Measurements from ENCODE around the gene AKTIP. TPM values are rescaled to one million over a fixed set of nuclear protein-coding genes. Genes with fewer than 3 reads are reported as not detected.

AKTIP gene
- total and polyA plus RNA-seq, 4 experiments from 2014 or later, result 61.2 to 103 (median 86.3) TPM

DNA sequence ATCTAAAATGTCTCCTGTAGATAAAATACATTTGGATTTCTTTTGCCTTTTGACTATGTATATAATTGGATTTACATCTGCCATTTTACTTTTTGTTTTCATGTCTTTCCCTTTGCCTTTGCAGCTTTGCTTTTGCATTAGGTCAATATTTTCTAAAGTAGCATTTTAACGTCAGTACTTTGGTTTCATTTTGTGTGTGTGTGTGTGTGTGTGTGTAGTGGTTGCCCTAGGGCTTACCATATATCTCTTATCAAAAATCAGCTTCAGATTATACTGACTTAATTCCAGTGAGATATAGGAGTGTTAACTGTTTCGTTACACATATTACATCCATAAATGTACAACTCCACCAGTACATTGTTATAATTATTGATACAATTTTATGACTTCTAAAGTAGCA, 26.1 kb downstream of the AKTIP start:
- H3K4me3 ChIP-seq (ENCODE audit: low read length in 2 of 2), result no peak overlapping the region
- CTCF ChIA-PET (ENCODE audit: partially characterized antibody), result no interaction called here
- H3K4me1 Mint-ChIP-seq, result peaks cover 30 to 66% (median 48%) of the 10 kb centered on the region in 4 donors

DNA sequence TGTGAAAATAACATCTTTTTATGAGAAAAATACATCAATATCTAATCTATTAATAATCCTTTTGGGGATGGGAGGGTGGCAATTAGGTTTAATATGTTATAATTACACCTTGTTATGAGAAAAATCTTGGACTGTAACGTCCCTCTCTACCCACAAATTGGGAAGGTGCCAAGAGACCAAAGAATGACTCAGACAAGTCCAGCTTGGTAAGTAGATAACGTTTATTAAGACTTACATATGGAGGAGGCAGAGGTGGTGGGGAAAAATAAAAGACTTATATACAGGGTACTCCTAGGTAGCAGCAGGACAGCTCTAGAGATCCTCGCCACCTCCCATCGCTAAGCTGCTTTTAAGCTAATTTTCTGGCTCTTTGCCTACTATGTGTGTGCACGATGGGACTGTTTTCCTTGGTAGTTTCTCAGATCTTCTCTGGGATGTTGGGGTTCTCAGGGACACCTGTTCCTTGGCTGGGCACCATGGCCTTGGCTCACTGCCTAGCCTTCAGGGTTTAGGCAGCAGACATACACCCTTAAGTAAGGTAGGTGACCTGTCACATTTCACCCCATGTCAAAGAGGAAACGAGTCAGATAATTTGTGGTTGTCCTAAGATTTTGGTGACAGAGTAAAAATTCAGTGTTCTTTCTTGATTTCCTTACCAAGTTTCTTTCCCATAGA, 37.3 kb downstream of the AKTIP start:
- intact Hi-C loops (cut with micrococcal nuclease), result no loop called here
- H3K27me3 ChIP-seq (ENCODE audit: insufficient read depth, low read length), result no peaks in the 10 kb centered on the region
- H3K4me3 ChIP-seq (ENCODE audit: low read length in 2 of 2), result no peak overlapping the region
- peaks cover 66 to 67% of the 10 kb centered on the region in 2 donors for H3K36me3 Mint-ChIP-seq
- H3K4me1 ChIP-seq (ENCODE audit: insufficient read depth, low read length), result peaks cover 57% of the 10 kb centered on the region
- no peak overlapping the region for H3K27ac ChIP-seq (ENCODE audit: low read depth, low read length)
- no peaks in the 10 kb centered on the region for H3K9me3 Mint-ChIP-seq
- H3K4me1 Mint-ChIP-seq, result peaks cover 27 to 62% (median 36%) of the 10 kb centered on the region in 4 donors
- H3K4me3 Mint-ChIP-seq, result peak overlapping the region in 6 of 8 donors; percentile 8 to 74 (median 30)
- CTCF ChIA-PET (ENCODE audit: partially characterized antibody), result no interaction called here
- peak overlapping the region in 6 of 7 donors; percentile 75 to 82 (median 80) for H3K27ac Mint-ChIP-seq
- POLR2A ChIA-PET (ENCODE audit: partially characterized antibody), result interaction anchor here (1.0 to 3.8 kb wide), 7 partner anchors 9 to 38 kb away, joined by 3 to 23 read pairs (median 4); partner anchors contain the start of genes AKTIP and RBL2
- no peak for DNase-seq
- no peaks in the 10 kb centered on the region for H3K9me3 ChIP-seq (ENCODE audit: control insufficient read depth in 1 of 2, low read length in 2 of 2)
- no peaks in the 10 kb centered on the region for H3K27me3 Mint-ChIP-seq
- peaks cover 64% of the 10 kb centered on the region for H3K36me3 ChIP-seq (ENCODE audit: insufficient read depth, low read length)

More for the DNA sequence above, 26.1 kb downstream of the AKTIP start:
- H3K9me3 Mint-ChIP-seq, result peaks cover 0 to 3% (median 0%) of the 10 kb centered on the region in 8 donors
- peak overlapping the region in 6 of 8 donors; percentile 1 to 70 (median 38) for H3K4me3 Mint-ChIP-seq
- intact Hi-C loops (cut with micrococcal nuclease), result no loop called here
- H3K27ac ChIP-seq (ENCODE audit: low read depth, low read length), result no peak overlapping the region
- no peaks in the 10 kb centered on the region for H3K9me3 ChIP-seq (ENCODE audit: control insufficient read depth in 1 of 2, low read length in 2 of 2)
- peaks cover 84 to 89% of the 10 kb centered on the region in 2 donors for H3K36me3 Mint-ChIP-seq
- POLR2A ChIA-PET (ENCODE audit: partially characterized antibody), result interaction anchor here (1.5 to 2.1 kb wide), 5 partner anchors 10 to 42 kb away, joined by 3 to 10 read pairs (median 5); partner anchors contain the start of genes AKTIP and RBL2
- peaks cover 31% of the 10 kb centered on the region for H3K4me1 ChIP-seq (ENCODE audit: insufficient read depth, low read length)
- H3K27me3 ChIP-seq (ENCODE audit: insufficient read depth, low read length), result no peaks in the 10 kb centered on the region
- H3K27ac Mint-ChIP-seq, result peak overlapping the region in 6 of 7 donors; percentile 1 to 83 (median 54)
- H3K36me3 ChIP-seq (ENCODE audit: insufficient read depth, low read length), result peaks cover 47% of the 10 kb centered on the region
- no peaks in the 10 kb centered on the region for H3K27me3 Mint-ChIP-seq
- DNase-seq, result peak in 1 of 5 donors; percentile 9

DNA sequence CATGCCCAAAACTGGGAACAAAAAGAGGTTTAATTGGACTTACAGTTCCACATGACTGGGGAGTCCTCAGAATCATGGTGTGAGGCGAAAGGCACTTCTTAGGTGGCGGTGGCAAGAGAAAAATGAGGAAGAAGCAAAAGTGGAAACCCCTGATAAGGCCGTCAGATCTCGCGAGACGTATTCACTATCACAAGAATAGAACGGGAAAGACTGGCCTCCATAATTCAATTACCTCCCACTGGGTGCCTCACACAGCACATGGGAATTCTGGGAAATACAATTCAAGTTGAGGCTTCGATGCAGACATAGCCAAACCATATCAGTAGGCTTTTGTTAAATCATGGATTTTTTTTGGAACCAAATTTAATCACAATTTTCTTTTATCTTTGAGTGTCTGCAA, 44.4 kb downstream of the AKTIP start:
- Mint-ChIP-seq H3K36me3 (peaks cover 69 to 78% of the 10 kb centered on the region in 2 donors), H3K9me3 (peaks cover 0 to 5% (median 0%) of the 10 kb centered on the region in 8 donors), H3K4me1 (peaks cover 60 to 92% (median 78%) of the 10 kb centered on the region in 4 donors), H3K27me3 (no peaks in the 10 kb centered on the region), H3K27ac (peak overlapping the region; percentile 81 to 99 (median 94)), H3K4me3 (peak overlapping the region; percentile 10 to 95 (median 83))
- peaks cover 37% of the 10 kb centered on the region for H3K36me3 ChIP-seq (ENCODE audit: insufficient read depth, low read length)
- no peak for DNase-seq
- H3K27me3 ChIP-seq (ENCODE audit: insufficient read depth, low read length), result no peaks in the 10 kb centered on the region
- ChIA-PET POLR2A (ENCODE audit: partially characterized antibody) (interaction anchor here (0.7 to 18.6 kb wide), 11 partner anchors 10 to 86 kb away, joined by 3 to 364 read pairs (median 7); partner anchors contain the start of genes AKTIP and RBL2), CTCF (ENCODE audit: partially characterized antibody) (interaction anchor here (0.7 to 3.8 kb wide), 6 partner anchors 12 to 238 kb away, joined by 3 to 57 read pairs (median 13); partner anchors contain the start of genes AKTIP and RBL2)
- no peaks in the 10 kb centered on the region for H3K9me3 ChIP-seq (ENCODE audit: control insufficient read depth in 1 of 2, low read length in 2 of 2)
- peak overlapping the region; percentile 10 for H3K27ac ChIP-seq (ENCODE audit: low read depth, low read length)
- H3K4me1 ChIP-seq (ENCODE audit: insufficient read depth, low read length), result peaks cover 92% of the 10 kb centered on the region
- no peak overlapping the region for H3K4me3 ChIP-seq (ENCODE audit: low read length in 2 of 2)
- intact Hi-C loops (cut with micrococcal nuclease), result loop anchor here (5.0 kb wide), 1 partner anchor 156 kb away; no protein-coding TSS in a partner anchor

DNA sequence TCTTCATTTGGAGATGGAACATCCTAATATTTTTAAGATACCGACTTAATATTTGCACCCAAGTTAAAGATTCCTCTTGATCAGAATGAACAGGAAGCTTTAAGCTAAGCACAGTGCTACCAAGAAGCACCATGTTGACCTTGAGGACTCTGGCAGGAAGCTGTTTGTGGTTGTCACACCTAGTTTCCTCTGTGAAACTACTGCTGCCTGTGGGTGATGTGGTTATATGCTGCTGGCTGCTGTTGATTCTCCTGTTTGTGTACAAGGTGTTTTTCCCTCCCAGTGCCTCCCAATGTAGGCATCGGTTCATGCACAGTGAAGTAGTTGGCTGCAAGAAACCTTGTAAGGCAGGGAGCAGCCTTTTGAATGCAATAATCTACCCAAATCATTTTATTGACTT, 45.3 kb downstream of the AKTIP start:
- H3K4me1 ChIP-seq (ENCODE audit: insufficient read depth, low read length), result peaks cover 92% of the 10 kb centered on the region
- Mint-ChIP-seq H3K4me3 (peak overlapping the region; percentile 78 to 95 (median 88)), H3K36me3 (peaks cover 68 to 73% of the 10 kb centered on the region in 2 donors), H3K9me3 (peaks cover 0 to 5% (median 0%) of the 10 kb centered on the region in 8 donors), H3K27me3 (no peaks in the 10 kb centered on the region), H3K4me1 (peaks cover 61 to 96% (median 80%) of the 10 kb centered on the region in 4 donors), H3K27ac (peak overlapping the region; percentile 88 to 99 (median 94))
- ChIA-PET CTCF (ENCODE audit: partially characterized antibody) (interaction anchor here (0.9 to 3.8 kb wide), 13 partner anchors 11 to 61 kb away, joined by 3 to 57 read pairs (median 4); partner anchors contain the start of genes AKTIP and RBL2), POLR2A (ENCODE audit: partially characterized antibody) (interaction anchor here (0.7 to 18.6 kb wide), 21 partner anchors 8 to 327 kb away, joined by 3 to 364 read pairs (median 7); partner anchors contain the start of genes AKTIP, FTO, RBL2 and RPGRIP1L)
- H3K27ac ChIP-seq (ENCODE audit: low read depth, low read length), result peak overlapping the region; percentile 42
- peak overlapping the region; percentile 34 to 38 for H3K4me3 ChIP-seq (ENCODE audit: low read length in 2 of 2)
- intact Hi-C loops (cut with micrococcal nuclease), result loop anchor here (1.0 to 5.0 kb wide), 6 partner anchors 8 to 327 kb away; no protein-coding TSS in a partner anchor
- DNase-seq, result peak; percentile 85 to 93 (median 89)
- H3K9me3 ChIP-seq (ENCODE audit: control insufficient read depth in 1 of 2, low read length in 2 of 2), result no peaks in the 10 kb centered on the region
- H3K36me3 ChIP-seq (ENCODE audit: insufficient read depth, low read length), result peaks cover 30% of the 10 kb centered on the region
- H3K27me3 ChIP-seq (ENCODE audit: insufficient read depth, low read length), result no peaks in the 10 kb centered on the region

DNA sequence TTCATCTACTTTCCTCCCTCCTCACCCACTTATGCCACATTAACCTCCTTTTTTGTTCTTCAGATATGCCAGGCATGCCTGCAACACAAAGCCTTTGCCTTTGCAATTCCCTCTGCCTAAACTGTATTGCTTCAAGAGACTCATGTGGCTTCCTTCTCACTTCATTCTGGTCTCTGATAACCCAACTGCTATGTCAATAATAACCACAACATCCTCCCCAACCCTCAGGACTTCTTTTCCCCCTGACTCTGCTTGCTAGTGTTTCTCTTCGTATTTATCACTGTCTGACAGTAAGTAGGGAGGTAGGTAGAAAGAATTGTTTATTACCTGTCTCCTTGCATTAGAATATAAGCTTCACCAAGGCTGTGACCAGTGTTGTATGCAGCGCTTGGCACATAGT, 46.4 kb downstream of the AKTIP start:
- H3K27ac ChIP-seq (ENCODE audit: low read depth, low read length), result peak overlapping the region; percentile 42
- peaks cover 0 to 5% (median 0%) of the 10 kb centered on the region in 8 donors for H3K9me3 Mint-ChIP-seq
- peak overlapping the region; percentile 78 to 95 (median 88) for H3K4me3 Mint-ChIP-seq
- intact Hi-C loops (cut with micrococcal nuclease), result loop anchor here (1.0 to 5.0 kb wide), 7 partner anchors 7 to 326 kb away; partner anchors contain the start of gene AKTIP
- peaks cover 92% of the 10 kb centered on the region for H3K4me1 ChIP-seq (ENCODE audit: insufficient read depth, low read length)
- peaks cover 64 to 70% of the 10 kb centered on the region in 2 donors for H3K36me3 Mint-ChIP-seq
- peak; percentile 80 to 90 (median 86) for DNase-seq
- H3K27me3 Mint-ChIP-seq, result no peaks in the 10 kb centered on the region
- POLR2A ChIA-PET (ENCODE audit: partially characterized antibody), result interaction anchor here (0.9 to 18.6 kb wide), 16 partner anchors 9 to 357 kb away, joined by 3 to 364 read pairs (median 12); partner anchors contain the start of genes AKTIP, FTO, RBL2 and RPGRIP1L
- no peaks in the 10 kb centered on the region for H3K27me3 ChIP-seq (ENCODE audit: insufficient read depth, low read length)
- CTCF ChIA-PET (ENCODE audit: partially characterized antibody), result interaction anchor here (0.9 to 3.8 kb wide), 10 partner anchors 8 to 63 kb away, joined by 3 to 57 read pairs (median 4); partner anchors contain the start of genes AKTIP and RBL2
- H3K9me3 ChIP-seq (ENCODE audit: control insufficient read depth in 1 of 2, low read length in 2 of 2), result no peaks in the 10 kb centered on the region
- H3K4me3 ChIP-seq (ENCODE audit: low read length in 2 of 2), result peak overlapping the region in 1 of 2 donors; percentile 34
- peaks cover 61 to 97% (median 80%) of the 10 kb centered on the region in 4 donors for H3K4me1 Mint-ChIP-seq
- peaks cover 20% of the 10 kb centered on the region for H3K36me3 ChIP-seq (ENCODE audit: insufficient read depth, low read length)
- H3K27ac Mint-ChIP-seq, result peak overlapping the region; percentile 88 to 99 (median 94)

DNA sequence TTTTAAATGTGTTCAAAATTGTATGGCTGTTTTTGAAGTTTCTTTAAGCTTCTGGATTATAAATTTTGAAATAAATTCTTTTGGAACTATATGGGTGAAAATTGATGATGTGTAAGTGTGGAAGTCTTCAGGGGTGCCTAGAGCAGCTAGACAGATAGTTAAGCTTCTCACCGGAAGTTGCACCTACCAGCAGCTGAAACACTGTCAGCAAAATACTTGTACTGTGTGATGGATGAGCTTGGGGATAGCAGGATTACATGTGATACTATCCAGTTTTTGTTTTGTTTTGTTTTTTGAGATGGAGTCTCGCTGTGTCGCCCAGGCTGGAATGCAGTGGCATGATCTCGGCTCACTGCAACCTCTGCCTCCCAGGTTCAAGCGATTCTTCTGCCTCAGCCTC, 49.1 kb downstream of the AKTIP start:
- Mint-ChIP-seq H3K27ac (peak overlapping the region; percentile 33 to 91 (median 88)), H3K9me3 (peaks cover 0 to 5% (median 0%) of the 10 kb centered on the region in 8 donors), H3K36me3 (peaks cover 57 to 58% of the 10 kb centered on the region in 2 donors), H3K27me3 (no peaks in the 10 kb centered on the region), H3K4me1 (peaks cover 57 to 89% (median 74%) of the 10 kb centered on the region in 4 donors), H3K4me3 (peak overlapping the region; percentile 29 to 88 (median 68))
- ChIA-PET POLR2A (ENCODE audit: partially characterized antibody) (interaction anchor here (1.0 to 18.6 kb wide), 8 partner anchors 9 to 56 kb away, joined by 3 to 364 read pairs (median 4); partner anchors contain the start of genes AKTIP and RBL2), CTCF (ENCODE audit: partially characterized antibody) (interaction anchor here (1.0 to 1.5 kb wide), 4 partner anchors 9 to 40 kb away, joined by 3 to 11 read pairs (median 4); no protein-coding TSS in a partner anchor)
- DNase-seq, result peak; percentile 15 to 49 (median 22)
- Histone ChIP-seq H3K27ac (ENCODE audit: low read depth, low read length) (peak overlapping the region; percentile 18), H3K4me3 (ENCODE audit: low read length in 2 of 2) (no peak overlapping the region), H3K27me3 (ENCODE audit: insufficient read depth, low read length) (no peaks in the 10 kb centered on the region), H3K4me1 (ENCODE audit: insufficient read depth, low read length) (peaks cover 92% of the 10 kb centered on the region), H3K9me3 (ENCODE audit: control insufficient read depth in 1 of 2, low read length in 2 of 2) (no peaks in the 10 kb centered on the region), H3K36me3 (ENCODE audit: insufficient read depth, low read length) (peaks cover 8% of the 10 kb centered on the region)
- intact Hi-C loops (cut with micrococcal nuclease), result no loop called here
